GM18868 (cell line): ENCODE results near the gene CCDC12.

Source experiments
- ATAC-seq: cut with Tn5 transposase; IDR thresholded peaks from one replicate; pipeline ENCODE4 v1.9.1; 2021; ENCODE audit warnings: mild to moderate bottlenecking, moderate library complexity; ENCODE audit not compliant: unreplicated experiment

Gene CCDC12

DNA sequence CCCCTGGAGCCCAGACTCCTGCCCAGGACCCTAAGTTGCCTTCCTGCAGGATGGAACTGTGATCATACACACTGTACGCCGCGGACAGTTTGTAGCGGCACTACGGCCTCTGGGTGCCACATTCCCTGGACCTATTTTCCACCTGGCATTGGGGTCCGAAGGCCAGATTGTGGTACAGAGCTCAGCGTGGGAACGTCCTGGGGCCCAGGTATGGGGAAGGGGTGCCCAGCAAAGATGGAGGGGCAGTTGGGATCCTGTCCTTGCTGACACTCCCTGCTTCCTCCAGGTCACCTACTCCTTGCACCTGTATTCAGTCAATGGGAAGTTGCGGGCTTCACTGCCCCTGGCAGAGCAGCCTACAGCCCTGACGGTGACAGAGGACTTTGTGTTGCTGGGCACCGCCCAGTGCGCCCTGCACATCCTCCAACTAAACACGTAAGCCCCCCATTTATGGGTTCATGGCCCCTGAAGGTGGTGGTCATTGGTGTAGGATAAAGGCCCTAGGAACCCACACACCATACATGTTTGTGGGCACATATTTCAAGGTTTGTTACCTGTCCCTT, 31.8 kb upstream of the CCDC12 start:
- ATAC-seq, result no peak

DNA sequence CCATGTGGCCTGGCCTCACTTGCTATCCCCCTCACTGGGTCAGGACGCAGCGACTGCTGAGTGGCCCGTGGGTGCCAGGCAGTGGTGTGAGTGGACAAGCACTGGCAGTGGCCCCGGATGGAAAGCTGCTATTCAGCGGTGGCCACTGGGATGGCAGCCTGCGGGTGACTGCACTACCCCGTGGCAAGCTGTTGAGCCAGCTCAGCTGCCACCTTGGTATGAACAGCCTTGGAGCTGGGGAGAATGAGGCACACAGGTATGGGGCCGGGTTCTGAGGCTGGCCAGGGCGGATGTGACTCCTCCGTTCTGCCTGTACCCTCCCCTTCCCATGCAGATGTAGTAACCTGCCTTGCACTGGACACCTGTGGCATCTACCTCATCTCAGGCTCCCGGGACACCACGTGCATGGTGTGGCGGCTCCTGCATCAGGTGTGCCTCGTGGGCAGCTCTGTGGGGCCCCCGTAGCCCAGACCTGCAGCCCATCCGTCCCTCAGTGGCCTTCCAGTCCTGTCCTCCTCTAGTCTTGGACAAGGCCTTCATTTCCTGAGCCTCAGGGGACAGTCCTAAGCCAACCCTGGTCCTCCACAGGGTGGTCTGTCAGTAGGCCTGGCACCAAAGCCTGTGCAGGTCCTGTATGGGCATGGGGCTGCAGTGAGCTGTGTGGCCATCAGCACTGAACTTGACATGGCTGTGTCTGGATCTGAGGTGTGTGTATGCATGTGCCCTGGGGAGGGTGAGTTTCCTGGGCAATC, 31.1 kb upstream of the CCDC12 start:
- no peak for ATAC-seq

DNA sequence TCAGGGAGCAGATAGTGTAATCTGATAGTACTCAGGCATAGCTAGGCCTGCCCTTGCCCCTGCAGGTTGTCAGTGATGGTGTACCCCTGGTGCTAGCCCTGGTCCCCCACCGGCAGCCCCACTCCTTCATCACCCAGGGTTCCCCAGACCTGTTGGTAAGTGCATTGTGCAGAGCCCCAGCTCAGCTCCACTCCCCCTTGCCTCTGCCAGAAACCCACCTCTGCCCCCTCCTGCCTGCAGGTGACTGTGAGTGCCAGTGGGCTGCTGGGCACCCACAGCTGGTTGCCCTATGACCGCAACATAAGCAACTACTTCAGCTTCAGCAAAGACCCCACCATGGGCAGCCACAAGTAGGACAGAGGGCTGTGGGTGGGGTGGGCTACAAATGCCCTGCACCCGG, 30.5 kb upstream of the CCDC12 start:
- ATAC-seq, result no peak

DNA sequence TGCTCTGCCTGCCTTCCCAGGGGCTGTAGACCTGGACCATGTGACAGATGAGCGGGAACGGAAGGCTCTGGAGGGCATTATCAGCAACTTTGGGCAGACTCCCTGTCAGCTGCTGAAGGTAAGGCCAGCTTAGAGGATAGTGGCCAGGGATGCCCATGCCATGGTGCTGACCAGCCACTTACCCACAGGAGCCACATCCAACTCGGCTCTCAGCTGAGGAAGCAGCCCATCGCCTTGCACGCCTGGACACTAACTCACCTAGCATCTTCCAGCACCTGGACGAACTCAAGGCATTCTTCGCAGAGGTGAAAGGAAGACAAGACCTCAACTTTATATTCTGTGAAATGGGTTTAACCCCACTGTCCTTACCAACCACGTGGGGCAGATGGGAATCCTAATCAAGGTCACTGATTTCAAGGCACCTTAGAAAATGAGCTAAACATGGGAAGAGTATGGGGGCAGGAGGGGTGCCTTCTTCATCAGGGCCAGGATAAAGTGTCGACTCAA, 29.7 kb upstream of the CCDC12 start:
- no peak for ATAC-seq

DNA sequence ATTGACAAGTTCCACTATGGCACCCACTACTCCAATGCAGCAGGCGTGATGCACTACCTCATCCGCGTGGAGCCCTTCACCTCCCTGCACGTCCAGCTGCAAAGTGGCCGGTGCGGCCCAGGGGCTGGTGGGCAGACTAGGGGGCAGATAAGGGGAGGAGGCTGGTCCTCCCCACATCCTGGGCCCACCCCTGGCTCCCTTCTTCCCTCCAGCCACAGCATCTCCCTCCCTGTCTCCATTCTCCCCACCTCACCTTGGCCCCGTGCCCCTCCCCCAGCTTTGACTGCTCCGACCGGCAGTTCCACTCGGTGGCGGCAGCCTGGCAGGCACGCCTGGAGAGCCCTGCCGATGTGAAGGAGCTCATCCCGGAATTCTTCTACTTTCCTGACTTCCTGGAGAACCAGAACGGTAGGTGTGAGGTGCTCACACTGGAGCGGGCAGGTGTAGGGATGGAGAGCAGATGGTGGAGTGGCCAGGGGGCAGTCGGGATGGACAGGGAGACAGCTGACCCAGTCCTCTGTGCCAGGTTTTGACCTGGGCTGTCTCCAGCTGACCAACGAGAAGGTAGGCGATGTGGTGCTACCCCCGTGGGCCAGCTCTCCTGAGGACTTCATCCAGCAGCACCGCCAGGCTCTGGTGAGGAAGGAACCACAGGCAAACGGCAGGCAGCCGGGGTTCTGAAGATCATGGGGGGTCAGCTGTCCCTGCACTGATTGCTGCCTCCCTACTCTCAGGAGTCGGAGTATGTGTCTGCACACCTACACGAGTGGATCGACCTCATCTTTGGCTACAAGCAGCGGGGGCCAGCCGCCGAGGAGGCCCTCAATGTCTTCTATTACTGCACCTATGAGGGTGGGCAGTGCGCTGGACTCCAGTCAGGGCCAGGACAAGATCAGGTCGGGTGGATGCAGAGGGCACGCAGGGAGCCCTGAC, 28.9 kb upstream of the CCDC12 start:
- ATAC-seq, result no peak

DNA sequence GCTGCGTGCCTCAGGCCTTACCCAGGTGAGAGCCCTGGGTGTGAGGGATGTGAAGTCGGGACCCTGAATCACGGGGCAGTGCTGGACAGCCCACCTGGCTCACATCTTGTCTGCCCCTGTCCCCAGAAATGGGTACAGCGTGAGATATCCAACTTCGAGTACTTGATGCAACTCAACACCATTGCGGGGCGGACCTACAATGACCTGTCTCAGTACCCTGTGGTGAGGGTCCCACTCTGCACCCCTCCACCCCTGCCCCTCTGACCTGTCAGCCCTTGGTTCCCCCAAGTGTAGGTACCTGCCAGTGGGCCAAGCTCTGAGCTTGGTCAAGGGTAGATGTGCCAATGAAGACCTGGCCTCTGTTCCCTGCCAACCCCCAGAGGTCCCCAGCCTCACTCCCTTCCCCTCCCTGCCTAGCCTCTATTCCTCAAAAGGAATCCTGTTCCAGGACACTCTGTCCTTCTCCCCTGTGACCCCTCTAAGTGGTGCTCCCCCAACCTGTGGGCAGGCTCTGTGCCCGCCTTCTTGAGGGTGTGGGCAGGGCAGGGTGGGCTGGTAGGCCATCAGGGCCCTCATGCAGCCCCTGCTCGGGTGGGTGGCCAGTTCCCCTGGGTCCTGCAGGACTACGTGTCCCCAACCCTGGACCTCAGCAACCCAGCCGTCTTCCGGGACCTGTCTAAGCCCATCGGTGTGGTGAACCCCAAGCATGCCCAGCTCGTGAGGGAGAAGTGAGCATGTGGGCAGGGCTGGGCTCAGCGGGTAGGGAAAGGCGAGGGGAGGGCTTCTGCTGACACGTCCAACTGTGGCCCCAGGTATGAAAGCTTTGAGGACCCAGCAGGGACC, 28.0 kb upstream of the CCDC12 start:
- ATAC-seq, result no peak

DNA sequence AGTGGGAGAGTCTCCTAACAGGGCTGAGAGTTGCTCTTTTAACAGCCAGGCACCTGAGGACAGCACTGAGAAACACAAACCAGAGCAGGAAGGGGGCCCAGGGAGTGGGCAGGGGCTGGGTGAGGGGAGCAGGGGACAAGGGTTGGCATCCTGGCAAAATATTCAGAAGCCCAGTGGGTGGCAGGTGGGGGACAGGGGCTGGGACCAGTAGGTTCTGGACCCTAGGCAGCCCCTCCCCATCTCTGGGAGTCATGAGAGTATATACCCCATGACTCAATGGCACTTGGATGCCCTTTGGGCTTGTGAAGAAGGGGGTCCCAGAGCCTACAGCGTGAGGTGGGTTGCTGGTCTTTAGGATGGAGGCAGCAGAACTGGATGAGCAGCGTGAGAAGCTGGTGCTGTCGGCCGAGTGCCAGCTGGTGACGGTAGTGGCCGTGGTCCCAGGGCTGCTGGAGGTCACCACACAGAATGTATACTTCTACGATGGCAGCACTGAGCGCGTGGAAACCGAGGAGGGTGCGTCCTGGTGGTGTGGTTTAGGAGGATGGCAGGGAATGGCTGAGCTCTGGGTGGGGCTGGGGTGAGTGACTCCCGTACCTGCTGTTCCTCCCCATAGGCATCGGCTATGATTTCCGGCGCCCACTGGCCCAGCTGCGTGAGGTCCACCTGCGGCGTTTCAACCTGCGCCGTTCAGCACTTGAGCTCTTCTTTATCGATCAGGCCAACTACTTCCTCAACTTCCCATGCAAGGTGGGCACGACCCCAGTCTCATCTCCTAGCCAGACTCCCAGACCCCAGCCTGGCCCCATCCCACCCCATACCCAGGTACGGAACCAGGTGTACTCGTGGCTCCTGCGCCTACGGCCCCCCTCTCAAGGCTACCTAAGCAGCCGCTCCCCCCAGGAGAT, 27.2 kb upstream of the CCDC12 start:
- ATAC-seq, result no peak

DNA sequence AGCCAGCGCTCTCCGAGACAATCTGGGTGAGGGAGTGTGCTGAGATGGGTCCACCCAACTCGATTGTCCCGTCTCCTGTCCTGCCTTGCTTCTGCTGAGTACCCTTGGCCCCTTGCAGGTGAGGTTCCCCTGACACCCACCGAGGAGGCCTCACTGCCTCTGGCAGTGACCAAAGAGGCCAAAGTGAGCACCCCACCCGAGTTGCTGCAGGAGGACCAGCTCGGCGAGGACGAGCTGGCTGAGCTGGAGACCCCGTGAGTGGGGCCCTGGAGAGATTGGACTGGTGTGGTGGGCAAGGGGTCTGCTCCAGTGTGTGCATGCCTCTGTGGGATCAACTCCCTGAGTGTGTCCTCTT, 26.5 kb upstream of the CCDC12 start:
- no peak for ATAC-seq

DNA sequence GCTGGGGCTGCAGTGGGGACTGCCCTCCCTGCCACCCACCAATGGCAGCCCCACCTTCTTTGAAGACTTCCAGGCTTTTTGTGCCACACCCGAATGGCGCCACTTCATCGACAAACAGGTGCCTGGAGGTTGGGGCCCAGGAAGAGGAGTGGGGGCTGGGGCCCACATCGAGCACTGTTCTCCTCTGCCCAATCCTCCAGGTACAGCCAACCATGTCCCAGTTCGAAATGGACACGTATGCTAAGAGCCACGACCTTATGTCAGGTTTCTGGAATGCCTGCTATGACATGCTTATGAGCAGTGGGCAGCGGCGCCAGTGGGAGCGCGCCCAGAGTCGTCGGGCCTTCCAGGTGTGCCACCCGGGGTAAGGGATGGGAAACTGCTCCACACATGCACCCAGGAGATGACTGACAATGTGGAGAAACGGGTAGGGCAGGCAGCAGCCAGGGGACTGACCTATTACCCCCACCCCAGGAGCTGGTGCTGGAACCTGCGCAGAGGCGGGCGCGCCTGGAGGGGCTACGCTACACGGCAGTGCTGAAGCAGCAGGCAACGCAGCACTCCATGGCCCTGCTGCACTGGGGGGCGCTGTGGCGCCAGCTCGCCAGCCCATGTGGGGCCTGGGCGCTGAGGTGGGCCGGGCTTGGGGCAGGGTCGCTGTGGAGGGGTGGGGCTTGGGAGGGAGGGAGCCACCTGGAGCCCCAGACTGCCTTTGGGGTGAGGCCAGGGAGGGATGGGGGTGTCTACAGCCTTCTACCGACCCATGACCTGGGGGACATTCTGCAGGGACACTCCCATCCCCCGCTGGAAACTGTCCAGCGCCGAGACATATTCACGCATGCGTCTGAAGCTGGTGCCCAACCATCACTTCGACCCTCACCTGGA, 25.9 kb upstream of the CCDC12 start:
- ATAC-seq, result no peak

DNA sequence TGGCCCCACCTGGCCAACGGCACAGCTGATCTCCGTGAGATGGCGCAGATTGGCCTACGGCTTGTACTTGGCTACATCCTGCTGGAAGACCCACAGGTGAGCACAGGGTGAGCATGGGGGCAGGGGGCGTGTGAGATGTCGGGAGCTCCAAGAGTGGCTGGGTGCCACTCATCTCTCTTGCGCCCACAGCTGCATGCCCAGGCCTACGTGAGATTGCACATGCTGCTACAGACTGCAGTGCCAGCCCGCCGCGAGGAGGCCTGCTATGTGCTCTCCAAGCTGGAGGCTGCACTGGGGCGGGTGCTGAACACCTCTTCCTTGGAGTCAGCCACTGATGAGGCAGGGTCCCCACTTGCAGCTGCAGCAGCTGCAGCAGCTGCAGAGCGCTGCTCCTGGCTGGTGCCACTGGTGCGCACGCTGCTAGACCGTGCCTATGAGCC, 25.2 kb upstream of the CCDC12 start:
- ATAC-seq, result no peak

DNA sequence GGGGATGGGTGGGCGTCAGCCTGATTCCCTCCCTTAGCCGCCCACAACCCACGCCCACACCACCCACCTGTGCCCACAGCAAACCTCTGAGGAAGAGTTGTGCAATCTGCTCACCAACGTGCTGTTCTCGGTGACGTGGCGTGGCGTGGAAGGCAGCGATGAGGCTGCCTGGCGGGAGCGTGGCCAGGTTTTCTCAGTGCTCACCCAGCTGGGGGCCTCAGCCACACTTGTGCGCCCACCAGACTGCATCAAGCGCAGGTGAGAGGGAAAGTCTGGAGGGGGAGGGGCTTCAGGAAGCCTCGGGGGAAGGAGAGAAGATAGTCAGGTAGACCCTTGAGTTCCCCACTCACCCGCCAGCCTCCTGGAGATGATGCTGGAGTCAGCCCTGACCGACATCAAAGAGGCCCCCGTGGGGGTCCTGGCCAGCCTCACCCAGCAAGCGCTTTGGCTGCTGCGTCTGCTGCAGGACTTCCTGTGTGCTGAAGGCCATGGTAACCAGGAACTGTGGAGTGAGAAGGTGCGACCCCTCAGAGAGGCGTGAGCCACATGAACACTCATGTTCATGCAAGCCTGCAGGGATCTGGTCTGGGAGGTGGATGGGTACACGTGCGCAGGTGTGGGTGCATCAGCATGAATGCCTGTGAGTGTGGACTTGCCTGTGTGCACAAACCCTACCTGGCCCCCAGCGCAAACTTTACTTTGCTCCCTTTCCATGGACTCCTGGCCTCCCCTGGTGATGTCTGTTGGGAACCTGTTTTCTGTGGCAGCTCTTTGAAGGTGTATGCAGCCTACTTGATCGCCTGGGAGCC, 24.6 kb upstream of the CCDC12 start:
- ATAC-seq, result no peak

DNA sequence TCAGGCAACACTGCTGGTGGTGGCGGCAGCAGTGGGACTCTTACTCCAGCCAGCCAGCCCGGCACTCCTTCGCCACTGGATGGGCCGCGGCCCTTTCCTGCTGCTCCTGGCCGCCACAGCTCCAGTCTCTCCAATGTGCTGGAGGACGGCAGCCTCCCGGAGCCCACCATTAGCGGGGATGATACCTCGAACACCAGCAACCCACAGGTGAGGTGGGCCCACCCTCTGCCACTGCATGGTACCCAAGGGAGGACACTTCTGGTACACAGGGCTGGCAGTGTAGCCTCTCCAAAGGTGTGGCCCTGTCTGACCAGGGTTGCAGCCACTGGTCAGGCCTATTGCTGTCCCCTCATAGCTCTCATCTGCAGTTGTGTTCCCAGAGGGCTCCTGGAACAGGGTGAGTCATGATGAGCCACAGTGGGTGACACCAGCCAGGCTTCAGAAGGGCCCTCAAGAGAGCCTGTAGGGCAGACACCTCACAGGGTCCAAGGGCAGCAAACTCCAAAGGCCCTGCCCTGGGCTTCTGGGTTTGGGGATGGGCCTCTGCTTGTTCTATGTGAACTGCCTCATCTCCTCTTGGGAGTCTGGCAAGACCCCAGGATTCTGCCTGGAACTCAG, 23.8 kb upstream of the CCDC12 start:
- no peak for ATAC-seq

DNA sequence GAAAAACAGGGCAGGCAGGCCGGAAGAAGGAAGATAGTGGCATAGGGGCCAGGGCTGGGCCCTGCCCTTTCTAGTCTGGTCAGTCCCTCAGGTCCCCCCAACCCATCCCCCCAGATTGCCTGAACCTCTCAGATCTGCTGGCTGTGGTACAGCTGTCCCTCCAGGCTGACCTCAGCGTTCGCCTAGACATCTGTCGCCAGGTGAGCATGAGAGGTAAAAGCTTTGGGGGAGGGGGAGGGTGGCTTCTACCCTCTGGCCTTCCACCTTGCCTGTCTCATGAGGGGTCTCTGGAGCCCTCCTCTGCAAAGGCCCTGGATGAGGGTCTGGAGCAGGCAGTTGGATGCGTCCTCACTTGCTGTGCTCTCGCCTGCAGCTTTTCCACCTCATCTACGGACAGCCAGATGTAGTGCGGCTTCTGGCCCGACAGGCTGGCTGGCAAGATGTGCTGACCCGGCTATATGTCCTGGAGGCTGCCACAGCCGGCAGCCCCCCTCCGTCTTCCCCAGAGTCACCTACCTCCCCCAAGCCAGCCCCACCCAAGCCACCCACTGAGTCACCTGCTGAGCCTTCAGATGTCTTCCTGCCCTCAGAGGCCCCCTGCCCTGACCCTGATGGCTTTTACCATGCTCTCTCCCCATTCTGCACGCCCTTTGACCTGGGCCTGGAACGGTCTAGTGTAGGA, 23.1 kb upstream of the CCDC12 start:
- no peak for ATAC-seq

DNA sequence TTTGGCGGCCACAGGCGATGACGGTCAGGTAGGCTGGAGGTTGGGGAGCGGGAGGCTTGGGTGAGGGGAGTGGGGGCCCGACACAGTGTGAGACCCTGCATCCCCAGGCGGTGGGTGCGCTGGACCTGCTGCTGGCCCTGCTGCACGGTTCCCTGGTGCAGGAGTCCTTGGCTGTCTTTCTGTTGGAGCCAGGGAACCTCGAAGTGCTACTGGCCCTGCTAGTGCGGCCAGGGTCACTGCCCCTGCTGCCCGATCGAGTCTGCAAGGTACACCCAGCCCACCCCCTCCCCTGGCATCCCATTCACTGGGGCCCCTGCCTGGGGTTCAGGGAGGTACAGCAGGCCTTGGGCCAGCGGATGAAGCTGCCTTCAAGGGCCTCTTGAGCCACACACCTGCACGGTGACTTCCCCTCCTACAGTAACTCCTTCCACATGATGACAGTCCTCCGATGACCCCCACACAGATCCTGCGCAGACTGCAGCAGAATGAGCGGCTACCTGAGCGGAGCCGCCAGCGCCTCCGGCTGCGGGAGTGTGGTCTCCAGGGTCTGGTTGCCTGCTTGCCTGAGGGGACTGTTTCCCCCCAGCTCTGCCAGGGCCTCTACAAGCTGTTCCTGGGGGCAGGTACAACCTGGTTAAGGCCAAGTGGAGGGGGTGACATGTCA, 22.4 kb upstream of the CCDC12 start:
- no peak for ATAC-seq

DNA sequence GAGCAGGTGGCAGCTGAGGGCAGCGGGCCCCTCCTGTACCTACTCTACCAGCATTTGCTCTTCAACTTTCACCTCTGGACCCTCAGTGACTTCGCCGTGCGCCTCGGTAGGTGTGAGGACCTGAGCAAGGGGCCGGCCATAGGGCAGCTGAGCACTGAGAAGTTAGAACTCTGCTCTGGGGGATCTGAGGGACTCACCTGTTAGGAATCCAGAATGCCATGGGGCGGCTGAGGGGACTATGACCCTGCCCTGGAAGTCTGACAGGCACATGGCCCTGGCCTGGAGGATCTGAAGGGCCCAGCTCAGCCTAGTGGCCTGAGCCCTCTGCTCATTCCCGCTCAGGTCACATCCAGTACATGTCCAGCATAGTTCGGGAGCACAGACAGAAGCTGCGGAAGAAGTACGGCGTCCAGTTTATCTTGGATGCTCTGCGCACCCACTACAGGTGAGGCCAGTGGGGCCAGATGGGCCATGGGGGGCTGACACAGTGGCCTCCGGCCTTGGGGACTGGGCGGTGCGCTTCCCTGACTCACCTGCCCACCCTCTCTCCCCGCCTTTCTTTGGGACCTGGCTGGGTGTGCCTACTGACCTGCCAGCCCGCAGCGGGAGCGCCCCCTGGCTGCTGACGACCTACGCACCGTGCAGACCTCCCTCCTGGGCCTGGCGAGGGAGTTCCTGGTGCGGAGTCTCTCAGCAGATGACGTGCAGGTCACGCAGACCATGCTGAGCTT, 21.7 kb upstream of the CCDC12 start:
- ATAC-seq, result peak; percentile 52
